GM13976 (cell line): ENCODE results near the gene CLHC1.
"Not testable (repeated sequence)": the region's sequence is repeated elsewhere in the genome, so short reads cannot be mapped to it uniquely, and the experiment has no call there.

Experiments used
- DNase-seq: peaks from one replicate; pipeline ENCODE4 v3.0.0; 2012; ENCODE audit warnings: low spot score
- CTCF ChIP-seq: IDR thresholded peaks from 2 replicates; pipeline ENCODE4 v1.5.1; 2012; ENCODE audit warnings: borderline replicate concordance, mild to moderate bottlenecking; ENCODE audit not compliant: insufficient read depth; ENCODE audit errors: extremely low read depth, missing control alignments, control extremely low read depth
- in situ Hi-C: fragments of 300-500 bp; cut with MboI; formaldehyde crosslinking; loops from one replicate; pipeline ENCODE4 v1.12.0; 2022; ENCODE audit warnings: low sequenced_read_pairs, mixed read lengths, inconsistent platforms; ENCODE audit not compliant: unreplicated experiment

CLHC1 gene

GRCh38 chr2:55232084-55232862, at the start of gene CLHC1, which contains the start of gene RPS27A:
CLHC1 (minus strand) TSS chr2:55232293; CDS start chr2:55222411, 9,882 bp downstream.
RPS27A (plus strand) TSS chr2:55232688; CDS start chr2:55232825, 137 bp downstream.
- peak; percentile 88 for DNase-seq
- in situ Hi-C loops, result no loop called here
- no peak for TF ChIP-seq CTCF

- in situ Hi-C loops, result not testable (repeated sequence)
Observed at GRCh38 chr2:55280851-55281546, 48.9 kb upstream of the CLHC1 start.

GRCh38 chr2:55279859-55280424, 47.8 kb upstream of the CLHC1 start:
- in situ Hi-C loops, DNase-seq: not testable (repeated sequence)

More at GRCh38 chr2:55280851-55281546, 48.9 kb upstream of the CLHC1 start:
- DNase-seq, result not testable (repeated sequence)

- DNase-seq, in situ Hi-C loops: not testable (repeated sequence)
Observed at GRCh38 chr2:55279214-55279835, 47.2 kb upstream of the CLHC1 start.

- in situ Hi-C loops, result no loop called here
- TF ChIP-seq CTCF, result no peak
- DNase-seq, result no peak
Observed at GRCh38 chr2:55277310-55277709, 45.2 kb upstream of the CLHC1 start.

GRCh38 chr2:55274346-55274745, 42.3 kb upstream of the CLHC1 start:
- DNase-seq, in situ Hi-C loops: not testable (repeated sequence)

GRCh38 chr2:55269645-55269990, 37.5 kb upstream of the CLHC1 start:
- peak; percentile 32 for DNase-seq
- in situ Hi-C loops, result no loop called here
- no peak for TF ChIP-seq CTCF

- in situ Hi-C loops, result no loop called here
- DNase-seq, result peak; percentile 93
Observed at GRCh38 chr2:55268907-55269644, 37.0 kb upstream of the CLHC1 start, which contains the start of gene MTIF2. MTIF2 (minus strand) TSS chr2:55269231; CDS start chr2:55263858, 5,373 bp downstream.

More at GRCh38 chr2:55268907-55269644, 37.0 kb upstream of the CLHC1 start, which contains the start of gene MTIF2:
- TF ChIP-seq CTCF, result peak; percentile 12
